Stomach (tissue), 4 donors: ENCODE data around the gene SNX9.

Source experiments
- EP300 ChIP-seq: sonication (generic); formaldehyde crosslinking; IDR thresholded peaks from one replicate; pipeline ENCODE4 v1.6.1; 2017; ENCODE audit warnings: antibody characterized with exemption
- POLR2A ChIP-seq, 4 donors: fragments of 450-650 bp; IDR thresholded peaks; one replicate each; pipeline ENCODE4 v1.6.1; 2016; ENCODE audit warnings: antibody characterized with exemption in 4 of 4, control low read depth in 2 of 4, mild to moderate bottlenecking in 1 of 4, moderate library complexity in 1 of 4
- POLR2AphosphoS5 ChIP-seq, 3 donors: sonication (generic); formaldehyde crosslinking; IDR thresholded peaks; one replicate each; pipeline ENCODE4 v1.6.1; 2016; ENCODE audit warnings: antibody characterized with exemption in 3 of 3
- TF ChIP-seq, protein P1 (sequence below), 7 experiments: fragments of 450-650 bp in 4 of 7; fragments of 200-600 bp in 3 of 7; sonication (generic) in 3 of 7; IDR thresholded peaks; one replicate each; pipeline ENCODE4 v1.5.1; 2016 to 2019; ENCODE audit warnings: antibody characterized with exemption in 7 of 7, control low read depth in 2 of 7, mild to moderate bottlenecking in 1 of 7

GRCh38 chr6:157834549-157834948, 11.5 kb downstream of the SNX9 start:
- TF ChIP-seq, protein P1, sequence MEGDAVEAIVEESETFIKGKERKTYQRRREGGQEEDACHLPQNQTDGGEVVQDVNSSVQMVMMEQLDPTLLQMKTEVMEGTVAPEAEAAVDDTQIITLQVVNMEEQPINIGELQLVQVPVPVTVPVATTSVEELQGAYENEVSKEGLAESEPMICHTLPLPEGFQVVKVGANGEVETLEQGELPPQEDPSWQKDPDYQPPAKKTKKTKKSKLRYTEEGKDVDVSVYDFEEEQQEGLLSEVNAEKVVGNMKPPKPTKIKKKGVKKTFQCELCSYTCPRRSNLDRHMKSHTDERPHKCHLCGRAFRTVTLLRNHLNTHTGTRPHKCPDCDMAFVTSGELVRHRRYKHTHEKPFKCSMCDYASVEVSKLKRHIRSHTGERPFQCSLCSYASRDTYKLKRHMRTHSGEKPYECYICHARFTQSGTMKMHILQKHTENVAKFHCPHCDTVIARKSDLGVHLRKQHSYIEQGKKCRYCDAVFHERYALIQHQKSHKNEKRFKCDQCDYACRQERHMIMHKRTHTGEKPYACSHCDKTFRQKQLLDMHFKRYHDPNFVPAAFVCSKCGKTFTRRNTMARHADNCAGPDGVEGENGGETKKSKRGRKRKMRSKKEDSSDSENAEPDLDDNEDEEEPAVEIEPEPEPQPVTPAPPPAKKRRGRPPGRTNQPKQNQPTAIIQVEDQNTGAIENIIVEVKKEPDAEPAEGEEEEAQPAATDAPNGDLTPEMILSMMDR (IDR thresholded peaks at IDR 0.05): no peak
- TF ChIP-seq POLR2A (IDR thresholded peaks at IDR 0.05): no peak
- TF ChIP-seq EP300: no peak
- no peak for TF ChIP-seq POLR2AphosphoS5 (IDR thresholded peaks at IDR 0.05)
